ENCODE data around the gene PDXP. TPM values are rescaled to one million over a fixed set of nuclear protein-coding genes. Genes with fewer than 3 reads are reported as not detected.
A peak's percentile ranks its signal among the peaks of the same experiment; 100 is the strongest.

PDXP gene
- total and polyA plus RNA-seq, 9 of the 15 experiments (the other 6 are each of a cell fraction or from before 2014, with no cell fraction given): 7.9 to 54.2 (median 38.8) TPM

GRCh38 chr22:37676736-37677492, 18.4 kb downstream of the PDXP start (continued):
- peak; percentile 44; the same call in 1 of the 2 replicates for TF ChIP-seq ARID4B (CRISPR knock-in tag; IDR thresholded peaks at IDR 0.05)
- TF ChIP-seq POLR3A (IDR thresholded peaks at IDR 0.05; ENCODE audit: borderline replicate concordance, extremely low read depth, insufficient read depth, insufficient read length): no peak
- no peak for TF ChIP-seq ZNF174 (CRISPR knock-in tag; IDR thresholded peaks at IDR 0.05)
- TF ChIP-seq CREM (IDR thresholded peaks at IDR 0.05; ENCODE audit: low read depth): peak; percentile 80
- TF ChIP-seq, protein P1, sequence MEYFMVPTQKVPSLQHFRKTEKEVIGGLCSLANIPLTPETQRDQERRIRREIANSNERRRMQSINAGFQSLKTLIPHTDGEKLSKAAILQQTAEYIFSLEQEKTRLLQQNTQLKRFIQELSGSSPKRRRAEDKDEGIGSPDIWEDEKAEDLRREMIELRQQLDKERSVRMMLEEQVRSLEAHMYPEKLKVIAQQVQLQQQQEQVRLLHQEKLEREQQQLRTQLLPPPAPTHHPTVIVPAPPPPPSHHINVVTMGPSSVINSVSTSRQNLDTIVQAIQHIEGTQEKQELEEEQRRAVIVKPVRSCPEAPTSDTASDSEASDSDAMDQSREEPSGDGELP (CRISPR knock-in tag; IDR thresholded peaks at IDR 0.05; ENCODE audit: borderline replicate concordance): peak; percentile 98
- TF ChIP-seq EGR1 (conservative IDR thresholded peaks at IDR 0.05): peak; percentile 98
- TF ChIP-seq PATZ1 (CRISPR knock-in tag; IDR thresholded peaks at IDR 0.05; ENCODE audit: borderline replicate concordance): no peak
- TF ChIP-seq ZNF785 (CRISPR knock-in tag; IDR thresholded peaks at IDR 0.05): no peak
- TF ChIP-seq ESRRA (IDR thresholded peaks at IDR 0.05; ENCODE audit: borderline replicate concordance, low read depth): no peak
- TF ChIP-seq REST (IDR thresholded peaks at IDR 0.05; ENCODE audit: borderline replicate concordance): no peak; the same call in 1 of the 2 replicates
- no peak for TF ChIP-seq REST (CRISPR knock-in tag; IDR thresholded peaks at IDR 0.05; ENCODE audit: low read depth)
